ENCODE results near the gene CREBBP.

CREBBP gene

DNA sequence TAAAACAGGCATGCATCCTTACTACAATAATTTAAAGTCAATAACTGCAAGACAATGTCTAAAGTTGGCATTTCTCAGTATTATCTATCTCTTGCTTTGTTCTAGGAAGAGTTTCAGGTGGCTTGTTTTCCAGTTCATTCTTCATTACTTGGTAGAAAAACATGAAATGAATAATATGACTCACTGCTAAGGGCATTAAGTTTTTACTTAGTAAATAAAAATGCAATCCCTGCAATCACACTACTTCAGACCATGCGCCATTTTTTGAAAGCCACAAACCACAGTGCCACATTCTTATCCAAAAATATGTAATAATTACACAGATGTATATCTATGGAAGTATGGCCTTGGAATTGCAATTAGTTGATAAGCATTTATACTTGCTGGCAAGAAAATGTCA lies 55.4 kb downstream of the CREBBP start:
- DNase-seq = no peak

DNA sequence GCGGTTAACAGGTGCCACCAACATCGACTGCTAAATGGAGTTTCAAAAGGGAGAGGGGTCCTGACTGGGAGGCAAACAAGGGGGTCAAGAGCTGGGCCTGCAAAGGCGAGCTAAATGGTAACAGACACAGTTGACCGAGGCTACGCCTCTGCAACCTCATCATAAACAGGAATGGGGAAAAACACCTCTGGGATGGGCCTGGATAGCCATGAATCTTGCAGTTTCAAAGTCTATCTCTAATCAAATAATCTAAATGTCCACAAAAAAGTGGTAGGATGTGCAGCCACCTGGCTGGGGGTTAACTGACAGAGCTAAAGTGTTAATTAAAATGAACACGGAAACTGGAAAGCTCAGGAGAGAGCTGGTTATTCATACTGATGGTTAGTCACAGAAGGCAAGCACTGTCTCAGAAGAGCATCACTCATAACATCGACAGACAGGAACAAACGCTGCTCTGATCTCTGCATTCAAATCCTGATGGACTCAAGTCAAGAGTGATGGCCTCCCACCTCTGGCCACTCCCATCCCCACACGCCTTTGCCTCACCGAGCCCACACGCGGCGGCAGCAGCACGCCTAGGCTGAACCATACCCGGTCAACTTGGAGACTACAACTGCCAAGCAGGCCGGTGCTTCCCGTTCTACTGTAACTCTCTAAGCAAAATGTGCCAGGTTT lies 56.3 kb downstream of the CREBBP start:
- peak in 4 of 56 donors; percentile 3 to 34 (median 6) for DNase-seq

DNA sequence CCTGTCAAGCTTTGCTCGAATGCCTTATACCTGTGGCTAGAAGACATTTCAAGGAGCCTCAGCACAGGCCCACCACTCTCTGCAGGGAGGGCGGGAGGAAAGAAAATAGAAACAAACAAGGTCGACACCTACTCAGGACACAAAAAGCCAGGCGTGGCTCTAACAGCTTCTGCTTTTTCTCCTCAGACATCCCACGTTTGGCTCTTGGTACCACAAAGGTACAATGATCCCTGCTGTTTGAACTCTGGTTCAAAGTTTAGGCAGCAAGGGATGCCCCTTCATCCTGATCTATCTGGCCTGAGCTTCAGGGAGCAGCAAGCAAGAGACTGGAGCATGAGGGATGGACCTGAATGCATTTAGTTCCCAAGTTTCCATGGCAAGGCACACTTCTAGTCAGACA lies 57.1 kb downstream of the CREBBP start:
- DNase-seq = no peak

DNA sequence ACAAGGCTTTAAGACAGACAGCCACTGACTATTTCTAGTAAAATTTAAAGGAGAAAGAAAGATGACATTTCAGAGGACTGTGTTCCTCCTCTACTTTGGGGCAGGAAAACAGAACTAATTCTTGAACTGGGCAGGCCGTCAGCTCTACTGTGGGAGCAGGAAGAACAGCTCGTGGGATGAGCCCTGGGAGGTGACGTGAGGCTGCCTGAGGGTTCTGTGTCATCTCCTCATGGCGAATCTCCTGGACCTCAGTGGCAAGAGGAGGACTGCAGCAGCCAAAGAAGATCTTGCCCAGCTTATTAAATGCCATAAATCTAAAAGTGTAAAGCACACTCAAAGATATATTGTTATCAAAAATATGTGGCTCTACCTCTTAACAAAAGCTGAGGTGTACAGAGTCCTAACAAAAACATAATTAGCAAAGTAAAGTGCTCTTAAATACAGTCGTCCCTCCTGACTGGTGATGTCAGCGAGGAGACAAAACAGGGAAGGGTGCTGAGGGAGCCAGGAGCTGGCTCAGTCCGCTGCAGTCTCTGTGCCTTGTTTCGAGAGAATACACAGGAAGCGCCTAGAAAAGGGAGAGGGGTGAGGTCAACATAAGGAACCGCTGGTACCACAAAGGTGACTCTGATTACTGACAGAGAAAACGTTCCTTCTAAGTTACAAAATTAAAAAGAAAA lies 58.0 kb downstream of the CREBBP start:
- DNase-seq = no peak

DNA sequence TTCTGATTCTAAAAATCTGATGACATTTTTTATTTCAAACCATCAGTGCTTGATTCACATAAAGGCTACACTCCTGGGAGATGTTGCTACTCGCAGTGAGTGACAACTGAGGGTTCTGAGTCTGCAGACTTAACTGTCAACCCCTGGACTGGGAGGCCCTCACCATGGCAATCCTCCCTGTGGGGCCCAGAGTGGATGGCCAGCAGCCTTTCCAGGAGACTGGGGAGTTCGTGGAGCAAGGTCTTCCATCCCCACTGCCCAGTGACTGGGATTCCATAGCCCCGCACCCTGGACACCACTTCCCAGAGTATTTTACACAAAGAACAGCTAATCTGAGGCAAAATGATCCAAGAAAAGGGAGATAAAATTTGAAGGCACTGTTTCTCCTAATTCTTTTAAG lies 59.3 kb downstream of the CREBBP start:
- DNase-seq = no peak

DNA sequence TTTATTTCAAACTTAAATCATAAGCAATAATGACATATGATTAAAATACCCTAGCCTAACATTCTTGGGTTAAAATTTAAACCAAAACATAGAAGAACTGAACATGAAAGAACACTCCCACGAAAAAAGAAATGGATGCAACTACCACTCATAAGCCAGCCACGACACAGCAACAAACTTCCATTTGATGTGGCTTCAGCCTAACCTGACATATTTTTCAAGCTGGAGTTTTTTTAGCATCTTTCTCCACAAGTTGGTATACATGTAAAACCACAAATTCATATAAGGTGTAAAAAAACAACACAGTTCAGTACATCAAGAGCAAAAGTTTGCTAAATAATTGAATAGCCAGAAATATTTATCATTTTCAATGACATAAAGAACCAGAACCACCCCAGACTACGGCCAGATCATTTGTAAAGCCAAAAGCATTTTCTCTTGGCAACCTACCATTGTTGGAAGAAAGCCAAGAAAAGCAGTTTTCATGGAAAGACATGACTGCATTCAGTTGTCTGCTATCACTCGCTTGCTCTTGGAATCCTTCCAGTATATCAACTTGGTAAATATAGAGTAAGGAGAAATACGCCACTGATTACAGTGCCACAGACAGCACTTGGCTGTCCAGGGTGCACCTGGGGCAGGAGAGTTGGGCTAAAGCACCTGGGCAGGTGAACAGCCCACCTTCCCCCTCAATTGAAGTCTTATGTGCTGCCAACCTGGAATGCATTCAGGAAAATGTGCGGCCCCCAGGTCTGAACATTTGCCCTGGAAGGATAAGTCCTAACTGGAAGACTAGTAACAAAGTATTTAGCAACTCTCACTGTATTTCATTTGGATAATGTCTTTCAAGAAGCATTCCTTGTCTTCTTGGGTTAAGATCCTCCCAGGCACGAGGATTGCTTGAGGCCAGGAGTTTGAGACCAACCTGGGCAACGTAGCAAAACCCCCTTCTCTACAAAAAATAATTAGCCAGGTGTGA lies 60.5 kb downstream of the CREBBP start:
- DNase-seq = no peak

DNA sequence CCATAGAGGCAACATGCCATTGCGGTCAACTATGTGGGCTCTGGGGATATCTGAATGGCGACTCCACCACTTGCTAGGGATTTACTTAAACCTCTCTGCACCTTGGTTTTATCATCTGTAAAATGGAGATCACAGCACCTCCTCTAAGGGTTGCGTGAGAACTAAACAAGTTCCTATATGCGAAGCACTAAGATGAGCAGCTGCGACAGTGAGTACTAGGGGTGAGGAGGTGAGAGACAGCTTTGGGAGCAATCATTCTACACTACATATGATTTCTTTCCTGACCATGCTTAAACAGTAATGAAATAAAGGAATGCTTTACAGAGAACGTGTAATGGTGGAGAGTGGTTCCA lies 61.4 kb downstream of the CREBBP start:
- DNase-seq = no peak

DNA sequence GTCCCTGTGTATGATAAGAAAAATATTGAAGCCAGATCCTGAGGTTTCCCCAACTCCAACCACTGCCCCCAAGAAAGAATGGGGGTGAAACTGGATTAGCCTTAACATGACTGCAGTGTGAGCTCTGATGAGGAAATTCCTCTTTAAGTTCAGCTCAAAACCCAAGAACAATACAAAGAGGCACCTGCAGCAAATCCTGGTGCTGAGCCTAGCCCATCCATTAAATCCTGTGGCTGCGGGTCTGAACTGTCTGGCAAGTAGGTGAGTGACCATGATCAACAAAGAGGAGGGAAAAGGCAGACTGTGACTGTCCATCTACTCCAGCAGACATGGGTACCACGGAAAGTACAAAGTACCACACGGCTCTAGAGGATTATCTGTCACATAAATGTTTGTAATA lies 64.2 kb downstream of the CREBBP start:
- DNase-seq = no peak

DNA sequence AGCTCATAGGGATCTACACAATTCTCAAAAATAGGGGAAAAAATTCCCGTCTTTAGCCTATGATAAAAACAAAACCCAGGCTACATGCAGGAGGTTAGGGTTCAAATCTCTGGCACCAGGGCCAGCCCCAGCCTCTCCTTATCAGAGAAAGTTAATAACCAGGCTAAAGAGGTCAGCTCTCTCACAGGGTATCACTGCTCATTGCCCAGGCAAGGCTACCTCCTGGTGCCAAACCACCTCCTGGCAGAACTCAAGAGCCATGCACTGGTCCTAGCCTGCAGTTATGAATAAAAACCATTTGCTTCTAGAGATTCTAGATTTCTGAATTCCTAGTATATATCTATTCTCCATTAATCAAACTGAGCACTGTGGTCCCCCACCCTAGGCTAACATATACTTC lies 65.8 kb downstream of the CREBBP start:
- DNase-seq = no peak

DNA sequence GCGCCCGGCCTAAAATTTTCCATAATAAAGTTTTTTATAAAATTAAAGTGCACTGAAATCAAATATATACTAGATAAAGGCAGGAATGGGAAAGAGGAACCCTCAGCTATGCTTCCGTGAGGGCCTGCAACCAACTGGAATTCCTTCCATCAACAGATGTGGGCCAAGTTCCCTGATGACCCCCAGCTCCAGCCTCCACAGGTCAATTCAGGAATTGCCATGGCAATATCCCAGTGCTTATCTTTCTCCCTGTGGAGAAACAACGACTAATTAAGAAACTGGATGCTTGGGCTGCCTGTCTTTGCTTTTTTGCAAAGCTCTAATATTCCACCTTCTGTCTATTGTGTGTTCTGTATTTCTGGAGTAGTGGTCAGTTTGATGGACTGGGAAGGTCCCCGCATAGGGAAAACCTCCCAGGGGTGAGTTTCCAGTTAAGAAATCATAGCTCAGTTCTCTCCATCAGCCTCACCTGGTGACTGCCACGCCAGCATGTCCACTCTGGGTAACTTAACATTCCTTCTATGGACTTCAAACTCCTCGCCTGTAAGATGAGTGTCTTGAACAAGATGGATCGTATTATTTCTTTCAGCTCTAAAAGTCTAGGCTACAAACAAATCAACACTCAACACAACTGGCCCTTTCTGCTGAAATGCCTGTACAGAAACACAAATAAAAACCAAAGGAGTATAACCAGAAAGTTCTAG lies 67.9 kb downstream of the CREBBP start:
- no peak for DNase-seq

DNA sequence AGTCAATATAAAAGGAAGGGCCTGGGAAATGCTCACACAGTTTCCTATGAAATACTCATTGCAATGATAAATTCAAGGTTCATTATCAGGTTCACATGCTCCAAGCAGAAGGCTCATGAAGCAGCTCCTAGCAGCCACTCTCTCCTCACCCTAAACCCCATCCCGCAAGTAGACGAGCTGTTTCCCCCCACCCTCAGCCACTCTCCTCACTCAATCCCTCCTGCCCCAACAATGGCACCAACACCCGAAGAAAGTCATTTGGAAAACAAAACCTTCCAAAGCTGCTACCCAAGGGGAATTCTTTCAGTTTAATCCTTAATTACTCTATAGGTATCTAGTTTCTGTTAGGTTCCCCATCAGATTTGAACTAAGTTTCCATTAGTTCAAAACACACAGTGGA lies 69.7 kb downstream of the CREBBP start:
- DNase-seq = no peak

DNA sequence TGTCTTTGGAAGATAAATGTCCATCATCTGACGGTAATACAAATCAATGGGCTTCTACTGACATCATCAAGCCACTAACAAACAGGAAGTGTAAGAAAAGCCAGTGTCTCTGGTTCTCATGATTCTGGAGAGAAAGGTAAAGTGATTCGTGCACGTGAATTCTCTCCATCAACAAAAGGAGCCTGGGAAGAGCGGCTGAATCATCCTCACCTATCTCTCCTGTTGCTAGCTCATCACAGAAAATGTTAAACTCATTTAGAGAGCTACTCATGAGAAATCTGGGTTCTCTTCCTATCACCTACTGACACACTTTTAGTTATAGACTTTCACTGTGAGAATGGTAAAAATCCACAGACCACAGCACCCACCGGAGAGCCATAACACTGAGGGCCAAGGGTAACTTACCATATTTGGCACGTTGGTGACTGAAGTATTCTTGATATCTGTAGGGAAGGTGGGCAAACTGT lies 70.3 kb downstream of the CREBBP start:
- DNase-seq = no peak

DNA sequence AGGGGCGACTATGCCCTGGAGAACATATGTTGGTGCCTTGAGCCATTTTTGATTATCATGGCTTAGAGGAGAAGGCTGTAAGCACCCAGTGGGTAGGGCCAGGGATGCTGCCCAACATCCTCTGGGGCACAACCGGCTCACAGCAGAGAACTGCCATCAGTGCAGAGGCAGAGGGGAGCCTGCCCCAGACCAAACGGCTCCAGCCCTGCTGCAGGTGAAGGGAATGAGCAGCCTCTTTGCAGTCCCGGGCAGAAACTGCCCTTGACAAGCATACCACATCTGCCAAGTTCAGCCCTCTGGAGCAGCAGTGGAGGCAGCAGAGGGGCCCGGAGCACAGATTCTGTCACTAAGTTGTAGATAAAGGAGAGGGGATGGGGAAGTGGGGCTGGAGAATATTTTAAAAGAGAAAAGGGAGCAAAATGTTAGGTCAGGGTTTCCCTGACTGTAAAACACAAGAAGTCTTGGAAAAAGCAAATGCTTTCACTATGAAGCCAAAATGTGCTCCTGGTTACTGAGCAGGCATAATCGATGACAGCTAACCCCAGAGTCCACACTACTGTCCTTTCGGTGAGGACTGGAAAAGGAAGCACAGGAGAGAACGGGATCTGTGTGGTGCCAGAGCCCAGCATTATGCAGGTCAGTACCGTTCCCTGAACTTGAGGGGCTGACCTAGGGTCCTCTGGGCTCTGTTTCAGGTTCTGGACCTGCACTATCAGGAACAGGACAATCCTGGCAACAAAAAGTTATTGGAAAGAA lies 72.0 kb downstream of the CREBBP start:
- no peak for DNase-seq

DNA sequence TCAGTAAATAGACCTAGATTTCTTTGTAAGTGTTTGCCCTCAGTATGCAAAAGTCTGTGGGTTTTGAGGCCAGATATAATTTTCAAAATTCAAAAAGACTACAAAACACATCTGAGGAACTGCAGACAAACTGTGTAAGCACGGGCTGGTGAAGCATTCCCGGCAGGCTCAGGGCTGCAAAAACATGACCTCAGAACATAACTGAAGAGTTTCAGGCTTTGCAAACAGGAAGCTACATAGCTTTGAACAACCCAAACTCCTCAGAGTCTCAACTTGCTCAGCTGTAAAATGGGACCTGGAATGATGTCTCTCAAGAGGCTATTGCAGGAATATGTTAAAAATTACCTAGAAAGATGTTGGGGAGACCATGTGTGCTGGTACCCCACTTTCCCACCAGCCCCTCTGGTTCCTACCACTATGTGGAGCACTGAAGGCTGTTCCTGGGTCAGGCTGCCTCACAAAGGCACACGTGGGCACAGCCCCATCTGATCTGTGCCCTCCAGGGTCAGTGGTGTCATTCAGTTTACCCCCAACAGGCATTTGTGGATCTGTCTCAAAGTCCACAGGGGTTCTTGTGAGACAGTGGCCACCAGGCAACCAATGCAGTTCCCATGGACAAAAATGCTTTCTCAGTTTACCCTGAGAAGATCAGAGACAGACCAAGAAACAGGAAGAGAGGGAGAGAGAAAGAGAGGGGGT lies 72.9 kb downstream of the CREBBP start:
- DNase-seq = no peak

DNA sequence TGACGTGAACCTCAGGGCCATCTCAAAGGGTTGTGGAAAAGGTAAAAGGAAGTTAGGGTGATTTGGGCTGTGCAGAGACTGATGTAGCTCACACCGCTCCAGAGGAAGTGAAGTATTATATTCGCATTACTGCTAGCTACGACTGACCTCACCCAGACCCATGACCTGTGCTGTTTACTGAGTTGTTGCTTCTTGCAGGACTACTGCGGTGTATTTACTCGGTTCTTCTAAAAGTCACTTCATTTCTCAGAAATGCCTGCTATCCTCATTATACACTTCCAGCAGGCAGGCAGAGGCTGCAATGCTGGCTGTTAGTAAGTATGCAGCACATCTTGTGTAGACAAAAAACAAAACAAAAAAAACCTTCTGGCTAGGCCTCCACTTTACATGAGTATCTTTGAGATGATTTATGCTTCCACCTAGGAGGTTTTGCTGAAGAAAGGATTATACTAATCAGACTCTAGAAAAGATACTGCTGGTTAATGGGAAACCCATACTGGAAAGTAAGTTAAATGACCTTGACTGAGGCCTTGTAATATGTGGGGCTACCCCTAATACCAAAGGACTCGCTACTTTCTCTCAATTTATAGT lies 76.0 kb downstream of the CREBBP start:
- DNase-seq = no peak

DNA sequence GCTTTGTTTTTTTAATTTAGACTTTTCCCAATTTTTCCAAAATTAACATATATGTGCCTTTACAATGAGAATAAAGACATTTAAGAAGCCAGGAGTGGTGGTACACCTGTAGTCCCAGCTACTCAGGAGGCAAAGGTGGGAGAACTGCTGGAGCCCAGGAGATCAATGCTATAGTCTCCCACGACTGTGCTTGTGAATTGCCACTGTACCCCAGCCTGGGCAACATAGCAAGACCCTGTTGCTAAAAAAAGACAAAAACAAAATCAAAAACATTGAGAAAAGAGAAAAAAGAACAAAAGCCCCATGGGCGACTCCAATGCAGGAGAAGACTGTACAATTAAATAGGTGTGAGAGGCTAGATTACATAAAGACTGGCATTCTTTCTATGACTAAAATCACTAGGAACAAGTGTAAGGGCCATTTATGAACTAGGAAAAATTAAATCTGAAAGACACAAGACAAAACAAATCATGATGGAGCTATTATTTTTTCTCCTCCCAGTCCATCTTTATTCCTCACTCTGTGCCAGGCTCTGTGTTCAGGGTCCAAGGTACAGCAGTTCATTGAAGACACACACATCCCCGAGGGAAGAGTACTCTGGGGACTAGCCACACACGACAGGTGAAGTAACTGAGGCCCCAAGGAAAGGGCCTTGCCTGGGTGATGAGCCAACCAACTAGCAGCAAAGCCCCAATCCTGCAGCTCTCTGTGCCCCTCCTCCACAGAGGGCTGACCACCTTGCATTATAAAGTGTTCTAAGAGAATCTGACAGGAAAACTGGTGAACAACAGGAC lies 79.8 kb downstream of the CREBBP start:
- no peak for DNase-seq

DNA sequence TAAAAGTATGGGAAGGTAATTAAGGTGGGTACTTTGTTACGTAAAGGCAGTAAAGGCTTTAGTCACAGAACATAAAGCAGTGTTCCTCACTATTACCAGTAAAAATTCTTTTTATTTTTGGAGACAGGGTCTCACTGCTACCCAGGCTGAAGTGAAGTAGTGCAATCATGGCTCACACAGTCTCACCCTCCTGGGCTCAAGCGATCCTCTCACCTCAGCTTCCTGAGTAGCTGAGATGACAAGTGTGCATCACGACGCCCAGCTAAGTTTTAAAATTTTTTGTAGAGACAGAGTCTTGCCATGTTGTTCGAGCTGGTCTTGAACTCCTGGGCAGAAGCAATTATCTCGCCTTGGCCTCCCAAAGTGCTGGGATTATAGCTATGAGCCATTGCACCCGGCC lies 80.5 kb downstream of the CREBBP start:
- DNase-seq = no peak

DNA sequence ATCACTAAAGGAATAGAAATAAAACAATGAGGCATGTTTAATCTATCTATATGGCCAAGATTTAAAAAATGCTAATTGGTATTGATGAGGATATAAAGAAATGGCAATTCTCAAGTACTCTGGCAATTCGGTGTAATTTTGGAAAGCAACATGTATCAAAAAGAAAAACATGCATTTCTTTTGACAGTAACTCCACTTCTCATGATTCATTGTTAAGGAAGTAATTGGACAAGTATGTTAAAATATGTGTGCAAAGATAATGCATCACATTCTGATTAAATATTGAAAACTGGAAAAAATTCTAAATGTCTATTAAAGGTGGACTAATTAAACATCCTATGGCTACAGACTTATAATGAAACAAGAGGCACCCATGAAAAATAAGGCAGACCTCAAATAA lies 81.2 kb downstream of the CREBBP start:
- no peak for DNase-seq

DNA sequence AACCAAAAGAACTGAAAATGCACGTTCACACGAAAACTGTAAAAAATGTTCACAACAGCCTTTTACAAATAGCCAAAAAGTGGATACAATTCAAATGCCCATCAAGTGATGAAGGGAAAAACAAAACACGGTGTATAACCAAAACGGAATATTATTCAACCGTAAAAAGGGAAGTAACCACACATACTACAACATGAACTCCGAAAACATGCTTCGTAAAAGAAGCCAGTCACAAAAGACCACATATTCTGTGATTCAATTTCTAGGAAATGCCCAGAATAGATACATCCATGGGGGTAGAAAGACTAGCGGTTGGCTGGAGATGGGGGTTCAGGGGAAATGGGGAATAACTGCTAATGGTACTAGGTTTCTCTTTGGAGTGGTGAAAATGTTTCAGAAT lies 81.7 kb downstream of the CREBBP start:
- no peak for DNase-seq
